GM04503 (cell line): ENCODE measurements around the gene PLCB1.
"Not testable (repeated sequence)": the region's sequence is repeated elsewhere in the genome, so short reads cannot be mapped to it uniquely, and the experiment has no call there.

ENCODE experiments used
- DNase-seq: peaks from one replicate; pipeline ENCODE4 v3.0.0-alpha.2; 2012; ENCODE audit warnings: low read depth

PLCB1 gene

DNA sequence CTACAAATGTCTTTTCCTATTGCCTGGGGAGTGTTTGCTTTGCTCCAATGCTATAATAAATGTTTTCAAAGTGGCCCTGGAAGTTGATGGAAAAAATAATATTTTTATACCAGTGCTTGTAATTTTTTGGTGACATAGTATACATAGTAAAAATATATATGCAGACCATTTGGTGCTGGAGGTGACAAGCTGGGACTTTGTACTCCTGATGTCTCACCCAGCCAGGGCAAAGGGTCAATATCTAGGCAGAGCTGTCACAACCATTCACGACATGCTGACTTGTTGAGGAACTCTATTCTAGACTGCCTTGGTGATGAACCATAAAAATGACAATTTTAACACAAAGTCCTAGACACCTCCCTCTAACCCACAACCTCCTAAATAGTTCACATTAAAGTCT, 203.0 kb downstream of the PLCB1 start:
- DNase-seq: no peak

DNA sequence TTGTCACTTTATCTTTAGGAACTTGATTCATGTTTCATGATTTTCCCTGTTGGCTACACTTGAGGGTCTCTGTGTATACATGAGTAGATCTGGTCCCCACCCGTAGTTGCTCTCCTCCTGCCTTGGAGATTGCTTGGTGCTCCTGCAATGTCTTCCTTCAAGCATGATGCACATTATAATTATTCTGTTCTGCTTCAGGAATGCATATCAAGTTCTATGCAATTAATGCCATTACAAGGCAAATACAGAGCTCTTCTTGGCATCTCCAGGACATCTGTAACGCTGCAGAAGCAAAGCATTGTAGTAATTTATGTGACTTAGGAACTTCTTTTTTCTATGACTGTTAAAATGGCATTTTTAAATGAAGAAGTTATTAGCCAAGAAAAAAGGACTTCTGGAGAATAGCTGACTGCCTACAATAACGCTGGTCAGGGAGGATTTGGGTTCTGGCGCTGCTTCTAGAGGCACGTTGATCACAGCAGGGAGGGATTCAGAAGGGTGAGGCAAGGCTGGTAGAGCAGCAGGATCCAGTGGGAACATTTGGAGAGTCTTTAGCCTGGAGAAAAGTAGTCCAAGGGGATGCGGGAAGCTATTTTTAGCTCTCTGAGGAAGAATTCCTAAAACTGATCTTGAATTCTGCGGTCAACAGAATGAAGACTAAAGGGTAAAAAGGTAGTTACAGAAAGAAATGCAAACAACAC, 203.6 kb downstream of the PLCB1 start:
- DNase-seq: no peak

DNA sequence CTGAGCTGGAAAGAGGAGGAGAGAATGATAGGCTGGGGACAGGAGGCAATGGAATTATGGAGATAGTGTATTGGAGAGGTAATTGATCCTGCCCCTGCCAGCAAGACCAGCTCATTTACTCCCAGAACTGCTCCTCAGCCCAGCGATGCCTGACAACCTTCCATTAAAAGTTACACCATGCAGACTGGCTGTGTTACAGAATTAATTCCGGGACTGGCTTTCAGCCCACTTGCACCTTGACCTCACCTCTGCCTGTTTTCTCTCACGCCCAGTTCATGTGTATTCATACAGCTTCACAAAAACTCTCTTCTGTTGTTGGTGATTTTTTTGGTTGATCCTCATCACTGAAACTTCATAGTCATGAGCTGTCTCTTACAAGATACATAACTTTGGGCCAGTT, 207.3 kb downstream of the PLCB1 start:
- DNase-seq: no peak

DNA sequence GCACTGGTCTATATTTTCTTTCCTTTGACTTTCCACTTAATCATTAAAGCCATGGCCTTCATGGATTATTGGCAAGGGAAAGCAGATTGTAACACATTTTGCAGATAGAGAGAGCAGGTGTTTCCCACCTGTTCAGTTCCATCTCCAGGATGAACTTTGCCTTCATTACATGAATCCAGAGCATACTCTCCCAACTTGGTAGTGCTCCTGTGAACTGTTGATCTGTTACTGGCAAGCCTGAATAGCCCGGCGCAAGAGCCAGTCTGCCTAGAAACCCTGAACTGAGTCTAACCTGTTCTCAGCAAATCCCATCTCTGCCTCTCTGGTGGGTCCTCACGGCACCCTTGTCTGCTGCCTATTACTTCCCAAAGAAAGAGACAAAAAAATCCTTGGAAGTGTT, 210.3 kb downstream of the PLCB1 start:
- no peak for DNase-seq

DNA sequence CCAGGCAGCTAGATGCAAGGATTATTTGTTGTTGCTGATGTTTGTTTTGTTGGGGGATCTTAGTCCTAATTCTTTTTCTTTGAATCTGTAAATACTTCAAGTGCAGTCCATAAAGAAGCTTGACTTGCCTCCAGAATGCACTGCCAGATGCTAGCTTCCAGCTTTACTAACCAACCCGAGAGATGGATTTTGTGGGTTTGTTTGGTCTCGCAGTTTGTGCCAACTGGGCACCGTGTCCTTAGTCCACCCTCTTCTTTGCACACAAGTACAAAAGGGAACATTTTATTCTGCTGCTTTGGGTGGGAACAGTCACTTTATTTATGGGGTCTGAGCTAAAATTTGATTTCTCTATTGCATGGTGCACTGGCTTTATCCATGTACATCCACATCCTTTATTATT, 212.0 kb downstream of the PLCB1 start:
- no peak for DNase-seq

DNA sequence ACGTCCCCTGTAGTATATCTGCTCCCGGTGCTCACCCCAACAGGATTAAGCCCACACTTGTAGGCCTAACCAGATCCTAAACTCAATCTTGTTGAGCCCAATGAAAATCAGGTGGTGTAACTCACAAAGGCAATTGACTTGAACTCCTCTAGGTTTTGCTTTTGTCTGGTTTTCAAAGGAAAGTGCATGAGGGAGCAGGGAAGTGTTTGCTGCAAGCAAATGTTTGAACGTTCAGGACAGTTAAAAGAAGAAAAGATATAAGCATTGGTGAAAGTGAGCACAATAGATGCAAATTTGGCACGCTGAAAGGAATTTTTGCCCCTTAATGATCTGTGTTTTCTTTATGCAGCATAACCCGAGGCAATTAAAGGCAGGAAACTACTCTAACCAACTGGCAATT, 212.6 kb downstream of the PLCB1 start:
- no peak for DNase-seq

DNA sequence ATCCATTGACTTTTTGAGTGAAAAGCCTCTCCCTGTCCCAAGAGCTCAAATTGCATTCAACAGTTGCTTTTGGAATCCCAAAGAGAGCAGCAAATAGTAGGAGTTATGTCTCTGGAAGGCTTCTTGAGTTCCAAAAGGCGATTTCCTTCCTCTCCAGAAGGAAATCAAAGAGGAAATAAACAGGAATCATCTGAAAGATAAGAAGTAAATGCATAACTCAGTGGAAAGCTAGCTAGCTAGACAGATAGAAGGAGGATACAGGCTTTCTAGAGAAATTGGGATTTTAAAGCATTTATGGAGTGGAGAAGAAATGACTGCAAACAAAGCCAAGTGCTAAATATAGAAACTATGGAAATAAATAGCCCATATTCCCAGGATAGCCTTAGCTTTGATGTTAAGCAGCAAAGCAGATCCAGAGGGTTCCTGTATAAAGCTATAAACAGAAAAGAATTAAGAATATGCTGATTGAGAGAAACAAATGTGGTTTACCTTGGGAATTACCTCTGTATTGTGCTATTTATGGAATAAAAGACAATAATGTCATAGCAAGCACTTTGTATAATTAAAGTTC, 214.7 kb downstream of the PLCB1 start:
- DNase-seq: no peak

DNA sequence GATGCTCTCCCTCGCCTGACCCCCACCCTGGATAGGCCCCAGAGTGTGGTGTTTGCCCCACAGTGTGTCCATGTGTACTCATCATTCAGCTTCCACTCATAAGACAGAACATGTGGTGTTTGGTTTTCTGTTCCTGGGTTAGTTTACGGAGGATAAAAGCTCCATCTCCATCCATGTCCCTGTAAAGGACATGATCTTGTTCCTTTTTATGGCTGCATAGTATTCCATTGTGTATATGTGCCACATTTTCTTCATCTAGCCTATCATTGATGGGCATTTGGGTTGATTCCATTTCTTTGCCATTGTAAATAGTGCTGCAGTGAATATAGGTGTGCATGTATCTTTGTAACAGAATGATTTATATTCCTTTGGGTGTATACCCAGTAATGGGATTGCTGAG, 218.2 kb downstream of the PLCB1 start:
- not testable (repeated sequence) for DNase-seq

DNA sequence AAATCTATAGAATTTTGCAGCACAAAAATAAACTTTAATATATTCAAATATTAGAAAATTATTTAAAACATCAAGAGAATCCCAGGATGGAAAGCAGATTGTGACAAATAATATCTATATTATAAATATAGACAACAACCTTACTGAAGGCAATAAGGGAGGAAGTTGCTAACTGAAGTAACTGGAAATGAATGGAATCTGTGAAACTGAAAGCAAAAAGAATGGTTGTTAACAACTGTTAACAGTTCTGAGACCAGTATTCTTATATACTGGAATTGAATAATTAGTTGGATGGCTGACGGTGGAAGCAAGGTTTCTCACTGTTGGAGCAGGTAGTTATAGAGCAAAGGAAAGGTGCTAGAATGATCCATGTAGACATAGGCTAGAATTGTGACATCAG, 220.4 kb downstream of the PLCB1 start:
- no peak for DNase-seq

DNA sequence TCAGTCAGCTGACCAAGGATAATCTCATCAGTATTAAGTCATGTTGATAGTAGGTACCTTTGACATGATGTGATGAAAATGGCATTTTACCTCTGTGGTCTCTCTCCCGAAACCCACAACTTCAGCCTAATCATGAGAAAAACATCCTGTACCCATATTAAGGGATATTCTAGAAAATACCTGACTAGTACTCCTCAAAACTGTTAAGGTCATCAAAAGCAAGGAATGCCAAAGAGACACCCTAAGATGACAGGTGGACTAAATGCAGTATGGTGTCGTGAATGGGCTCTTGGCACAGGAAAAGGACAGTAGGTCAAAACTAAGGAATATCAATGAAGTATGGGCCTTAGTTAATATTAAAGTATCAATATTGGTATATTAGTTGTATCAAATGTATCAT, 221.4 kb downstream of the PLCB1 start:
- no peak for DNase-seq

DNA sequence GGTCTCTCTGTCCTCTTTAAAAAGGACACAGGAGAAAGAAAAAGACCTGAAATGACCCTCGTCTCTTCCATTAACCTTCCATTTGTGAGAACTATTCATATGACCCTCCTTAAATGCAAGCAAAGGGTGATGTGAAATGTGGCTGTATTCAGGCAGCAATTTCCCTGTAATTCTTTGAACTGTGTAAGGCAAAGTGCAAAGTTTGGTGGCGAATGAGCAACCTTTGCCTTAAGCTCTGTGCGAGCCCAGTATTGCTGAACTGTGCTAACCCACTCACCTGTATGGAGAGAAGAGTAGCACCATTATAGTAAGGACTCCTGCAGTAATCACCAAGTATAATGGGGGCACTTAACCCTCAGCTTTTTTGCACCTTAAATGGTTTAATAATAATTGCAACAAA, 223.4 kb downstream of the PLCB1 start:
- DNase-seq: no peak

DNA sequence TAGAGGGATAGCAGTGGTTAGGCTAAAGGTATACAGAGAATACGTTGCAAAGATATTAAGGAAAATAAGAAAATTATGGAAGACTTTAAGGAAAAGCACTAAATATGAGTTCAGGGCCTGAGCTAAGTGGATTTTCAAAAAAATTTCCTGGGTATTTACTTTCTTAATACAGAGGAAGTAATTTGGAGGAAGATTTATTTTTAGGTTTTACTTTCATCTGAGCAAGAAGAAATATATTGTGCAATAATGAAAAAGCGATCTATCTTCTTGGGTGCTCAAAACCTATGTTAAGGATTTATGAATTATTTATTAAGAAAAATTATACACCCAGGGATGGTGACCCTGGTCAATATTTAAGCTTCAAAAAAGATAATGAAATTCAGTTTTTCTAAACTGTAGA, 224.7 kb downstream of the PLCB1 start:
- DNase-seq: no peak

DNA sequence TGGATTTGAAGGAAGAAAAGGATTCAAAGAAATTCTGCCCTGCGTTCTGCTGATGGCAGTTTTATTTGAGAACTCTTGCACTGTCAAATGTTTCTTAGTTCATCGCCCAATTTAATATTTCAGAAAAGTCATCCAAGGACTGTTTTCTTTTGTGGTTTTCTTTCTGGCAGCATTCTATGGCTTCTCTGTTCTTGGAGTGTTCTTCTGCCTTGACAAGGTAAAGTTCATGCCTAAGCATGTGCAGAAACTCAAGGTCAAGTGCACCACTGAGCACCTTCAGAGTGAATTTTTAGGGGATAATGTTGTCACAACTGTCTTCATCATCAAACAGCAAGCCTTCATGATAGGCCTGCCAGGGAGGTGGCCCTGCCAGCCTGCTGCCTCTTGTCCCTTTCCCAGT, 225.6 kb downstream of the PLCB1 start:
- no peak for DNase-seq

DNA sequence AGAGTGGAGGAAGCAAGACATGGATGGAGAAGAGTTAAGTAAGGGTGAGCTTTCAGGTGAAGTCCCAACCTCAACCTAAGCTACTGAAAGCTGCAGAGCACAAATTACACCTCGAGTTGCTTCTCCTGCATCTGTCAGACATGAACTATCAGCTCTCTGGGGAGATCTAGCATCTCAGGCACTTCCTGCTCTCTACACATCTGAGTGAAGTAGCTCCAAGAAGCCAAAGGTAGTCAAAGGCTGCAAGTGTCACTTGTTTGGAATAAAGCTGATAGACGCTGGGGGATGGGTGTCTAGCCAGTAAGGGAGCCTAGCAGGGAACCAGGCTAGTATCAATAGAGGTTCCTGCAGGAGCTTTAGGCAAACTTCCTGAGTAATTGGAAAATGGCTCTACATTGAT, 228.0 kb downstream of the PLCB1 start:
- no peak for DNase-seq

DNA sequence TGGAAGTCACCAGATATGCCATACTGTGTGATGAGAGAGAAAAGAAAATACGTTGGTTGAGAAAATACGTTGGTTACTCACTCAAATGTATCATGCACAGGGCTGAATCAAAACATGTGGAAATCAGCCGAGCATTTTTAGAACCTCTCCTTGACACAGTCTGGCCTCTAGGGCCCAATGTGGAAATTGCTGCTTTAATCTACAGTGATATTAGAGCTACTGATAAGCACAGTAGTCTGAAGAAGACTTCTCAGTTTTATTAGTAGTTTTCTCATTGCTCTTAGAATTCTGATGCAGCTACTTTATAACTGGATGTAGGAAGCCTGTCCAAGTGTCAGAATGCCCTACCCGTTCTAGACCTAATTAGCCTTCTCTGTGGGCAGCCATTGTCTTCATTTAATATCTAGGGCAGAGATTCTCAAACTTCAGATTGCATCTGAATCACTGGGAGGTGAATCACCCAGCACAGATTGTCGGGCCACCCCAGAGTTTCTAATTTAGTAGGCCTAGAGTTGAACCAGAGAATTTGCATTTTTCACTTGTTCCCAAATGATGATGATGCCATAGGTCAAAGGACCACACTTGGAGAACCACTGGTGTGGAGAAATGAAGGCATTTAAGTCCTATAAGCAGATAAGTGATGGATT, 229.1 kb downstream of the PLCB1 start:
- peak; percentile 21 for DNase-seq

DNA sequence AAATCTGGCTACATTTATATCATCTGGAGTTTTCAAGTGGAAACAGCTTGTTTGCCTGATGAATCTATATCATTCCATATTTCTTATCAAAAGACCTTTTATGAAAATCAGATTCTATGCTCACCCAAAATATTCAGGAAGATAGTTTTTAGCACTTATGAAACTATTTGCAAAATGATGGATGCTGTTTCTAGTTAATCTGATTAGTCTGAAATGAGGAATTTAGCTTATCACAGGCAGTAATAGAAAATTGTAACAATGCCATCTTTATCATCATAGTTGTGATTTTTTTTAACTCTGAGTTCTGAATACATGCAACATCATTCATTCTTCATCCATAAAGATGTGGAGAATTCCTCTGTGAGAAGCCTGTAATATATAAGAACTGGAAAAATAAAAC, 229.7 kb downstream of the PLCB1 start:
- no peak for DNase-seq

DNA sequence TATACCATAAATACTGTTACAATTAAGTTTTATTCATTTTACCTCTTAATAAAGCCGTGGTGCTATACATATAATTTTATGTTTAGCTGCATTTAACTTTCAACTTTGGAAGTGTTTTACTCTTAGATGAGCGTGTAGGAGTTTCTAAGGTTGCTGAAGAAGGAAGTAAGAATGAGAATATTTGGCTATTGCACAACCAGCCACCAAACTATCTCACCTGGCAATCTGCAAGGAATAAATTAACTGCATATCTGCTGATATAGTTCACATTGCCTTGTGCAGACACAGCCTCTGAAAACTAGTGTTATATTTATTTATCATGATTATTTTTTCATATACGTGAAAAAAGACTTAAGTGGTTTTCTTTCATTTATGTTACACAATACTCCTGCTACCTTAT, 230.4 kb downstream of the PLCB1 start:
- DNase-seq: no peak

DNA sequence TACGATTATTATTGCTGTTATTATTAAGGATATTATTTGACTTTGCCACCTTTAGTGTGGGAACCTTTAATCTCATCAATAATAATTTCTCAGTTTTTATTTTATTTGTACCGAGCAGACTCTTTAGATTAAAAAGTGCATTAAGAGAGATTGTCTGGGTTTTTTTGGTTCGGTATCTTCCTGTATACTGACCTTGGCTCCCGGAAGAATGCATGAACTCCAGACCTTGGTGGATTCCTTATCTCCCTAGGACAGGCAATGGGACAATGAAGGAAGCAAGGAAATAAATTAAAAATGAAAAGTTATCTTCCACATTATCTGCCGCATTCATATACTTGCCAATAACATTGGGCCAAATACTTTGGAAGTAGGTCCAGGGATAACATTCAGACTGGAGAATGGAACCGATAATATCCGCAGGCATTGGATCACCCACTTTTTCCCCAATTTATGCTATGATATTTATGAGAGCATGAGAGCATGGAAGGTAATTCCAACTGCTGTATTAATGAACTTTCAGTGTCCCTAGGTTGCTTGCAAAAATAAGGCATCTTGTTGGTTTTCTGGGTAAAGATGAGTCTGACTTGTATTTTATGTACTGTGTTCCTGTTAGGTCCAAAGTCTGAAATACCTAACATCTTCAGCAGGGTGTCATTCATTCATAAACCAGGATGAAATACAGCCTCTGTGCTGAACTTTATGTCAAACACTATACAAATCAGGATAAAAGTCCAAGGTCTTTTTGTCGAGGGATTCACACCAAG, 232.1 kb downstream of the PLCB1 start:
- no peak for DNase-seq

DNA sequence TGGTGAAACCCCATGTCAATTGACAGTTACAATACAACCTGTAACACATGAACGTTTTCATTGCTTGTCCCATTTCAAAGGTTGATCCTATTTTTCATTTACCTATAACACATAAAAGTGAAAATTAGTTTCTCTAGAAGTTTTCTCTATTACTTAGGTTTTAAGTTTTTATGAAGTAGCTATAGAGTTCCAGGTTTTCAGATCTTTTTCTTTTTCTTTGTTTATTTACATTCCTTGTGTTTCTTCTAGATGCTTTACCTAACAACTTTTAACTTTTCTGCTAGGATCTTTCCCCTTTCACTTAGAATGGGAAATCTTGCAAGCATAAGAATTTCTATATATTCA, 232.6 kb downstream of the PLCB1 start:
- DNase-seq: no peak

DNA sequence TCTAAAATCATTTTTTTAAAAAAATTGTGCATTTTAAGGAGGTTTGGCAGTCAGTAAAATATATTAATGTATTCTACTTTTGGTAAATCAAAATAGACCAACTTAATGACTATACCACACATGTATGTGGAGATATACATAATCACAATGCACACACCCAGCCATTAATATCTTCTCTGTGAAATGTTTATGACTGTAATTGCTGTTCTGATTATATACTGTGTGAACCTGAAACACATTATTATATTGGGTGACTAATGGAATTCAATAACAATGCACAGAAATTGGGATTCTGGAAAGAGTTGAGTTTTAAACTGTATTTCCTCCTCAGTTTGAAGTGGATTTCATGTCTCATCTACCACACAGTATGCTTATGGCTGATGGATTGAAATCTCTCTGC, 233.6 kb downstream of the PLCB1 start:
- DNase-seq: no peak

DNA sequence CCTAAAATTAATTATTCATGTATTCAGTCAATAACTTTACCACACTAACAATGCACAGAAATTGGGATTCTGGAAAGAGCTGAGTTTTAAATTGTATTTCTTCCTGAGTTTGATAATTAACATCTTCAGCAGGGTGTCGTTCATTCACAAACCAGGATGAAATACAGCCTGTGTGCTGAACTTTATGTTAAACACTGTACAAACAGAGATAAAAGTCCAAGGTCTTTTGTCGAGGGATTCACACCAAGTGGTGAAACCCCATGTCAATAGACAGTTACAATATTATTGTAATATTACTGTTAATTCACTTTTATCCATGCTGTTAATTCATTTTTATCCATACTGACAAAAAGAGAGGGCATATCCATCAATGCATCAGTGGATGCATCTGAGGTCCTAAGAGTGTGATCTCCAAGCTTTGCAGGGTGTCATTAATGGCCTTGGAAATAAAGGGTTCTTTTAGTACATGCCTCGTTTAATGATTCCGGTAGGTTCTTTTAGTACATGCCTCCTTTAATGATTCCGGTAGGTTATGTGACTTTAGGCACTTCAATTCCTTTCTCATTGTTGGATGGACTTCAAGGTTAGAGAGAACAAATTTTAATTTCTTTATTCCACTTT, 234.3 kb downstream of the PLCB1 start:
- DNase-seq: no peak

DNA sequence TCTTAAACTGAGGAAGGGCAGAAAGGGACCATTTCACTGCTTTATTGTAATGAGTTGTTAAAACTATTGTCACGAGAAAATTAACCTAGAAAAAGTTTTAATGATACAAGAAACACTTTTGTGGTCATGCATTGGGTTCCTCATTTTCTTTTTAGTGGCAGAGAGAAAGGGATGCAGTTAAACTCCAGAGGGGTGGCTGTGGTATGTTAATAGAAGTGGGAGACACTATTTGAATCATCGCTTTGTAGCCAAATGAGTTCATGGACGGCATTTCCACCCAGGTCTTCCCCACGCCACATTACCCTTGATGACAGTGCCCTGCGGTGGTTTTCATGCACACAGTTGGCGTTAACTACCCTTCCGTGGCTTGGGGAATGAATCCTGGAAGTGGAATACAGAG, 235.6 kb downstream of the PLCB1 start:
- no peak for DNase-seq

DNA sequence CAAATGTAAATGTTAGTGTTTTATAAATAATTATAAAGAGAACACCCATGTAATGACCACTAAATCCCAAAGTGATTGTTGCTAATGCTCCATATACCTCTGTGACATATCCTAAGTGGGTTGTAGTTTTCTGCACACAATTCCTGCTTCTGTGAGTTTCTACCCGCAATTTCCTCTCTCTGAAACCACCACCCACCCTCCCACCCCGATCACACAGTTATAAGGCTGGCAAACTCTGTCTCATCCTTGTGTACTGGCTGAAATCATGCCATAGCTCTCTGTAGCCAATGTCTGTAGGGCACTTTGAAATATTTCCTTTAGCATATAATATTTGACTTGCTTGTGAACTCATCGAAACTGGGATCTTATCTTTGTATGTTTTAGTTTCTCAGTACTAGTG, 236.6 kb downstream of the PLCB1 start:
- DNase-seq: no peak
